HEK293T (cell line): ENCODE measurements around the gene C12orf50.

ENCODE experiments used
- ELF4 ChIP-seq: fragments of 450-650 bp; IDR thresholded peaks from 2 replicates; pipeline ENCODE4 v1.6.1; 2017; ENCODE audit warnings: antibody characterized with exemption
- FOXA1 ChIP-seq: fragments of 450-650 bp; IDR thresholded peaks from 2 replicates; pipeline ENCODE4 v1.6.1; 2016; ENCODE audit warnings: mild to moderate bottlenecking
- FOXM1 ChIP-seq: fragments of 450-650 bp; IDR thresholded peaks from 2 replicates; pipeline ENCODE4 v1.6.1; 2017; ENCODE audit warnings: mild to moderate bottlenecking, borderline replicate concordance
- HDGF ChIP-seq: fragments of 450-650 bp; IDR thresholded peaks from 2 replicates; pipeline ENCODE4 v1.6.1; 2017; ENCODE audit warnings: antibody characterized with exemption, borderline replicate concordance
- L3MBTL2 ChIP-seq: fragments of 450-650 bp; conservative IDR thresholded peaks from 2 replicates; pipeline ENCODE4 v1.6.1; 2016; ENCODE audit warnings: mild to moderate bottlenecking
- LEF1 ChIP-seq: fragments of 450-650 bp; IDR thresholded peaks from 2 replicates; pipeline ENCODE4 v1.6.1; 2017; ENCODE audit warnings: mild to moderate bottlenecking, borderline replicate concordance
- NFRKB ChIP-seq: fragments of 450-650 bp; IDR thresholded peaks from 2 replicates; pipeline ENCODE4 v1.6.1; 2016; ENCODE audit warnings: mild to moderate bottlenecking, moderate library complexity
- SUZ12 ChIP-seq: fragments of 450-650 bp; IDR thresholded peaks from 2 replicates; pipeline ENCODE4 v1.6.1; 2016; ENCODE audit warnings: mild to moderate bottlenecking

DNA sequence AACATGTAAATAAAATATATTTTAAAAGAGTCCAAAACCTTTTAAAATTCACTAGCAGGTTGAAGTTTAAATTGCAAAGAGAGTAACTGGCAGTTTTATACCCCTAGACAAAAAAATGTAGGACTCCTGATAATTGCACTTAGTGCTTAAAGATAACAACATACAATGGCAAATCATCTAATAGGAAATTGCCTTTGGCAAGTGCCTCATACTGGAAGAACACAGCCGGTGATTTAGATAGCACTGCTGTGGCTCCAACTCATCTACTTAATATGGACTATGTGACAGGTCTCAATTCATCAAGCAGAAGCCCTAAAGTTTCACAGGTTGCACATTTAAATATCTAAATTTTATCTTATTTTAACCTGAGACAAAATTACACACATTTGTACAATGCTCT is 13.4 kb downstream of the C12orf50 start:
- TF ChIP-seq LEF1 (no peak), NFRKB (no peak), SUZ12 (no peak), FOXA1 (no peak), ELF4 (no peak), FOXM1 (no peak), L3MBTL2 (no peak), HDGF (no peak)
